GM12878 (cell line): ENCODE results near the gene NAV2. TPM values are rescaled to one million over a fixed set of nuclear protein-coding genes. Genes with fewer than 3 reads are reported as not detected.

Experiments used
- ATF7 ChIP-seq: fragments of 450-650 bp; IDR thresholded peaks from 2 replicates; pipeline ENCODE4 v1.6.1; 2016; ENCODE audit warnings: low read depth, mild to moderate bottlenecking
- E4F1 ChIP-seq: fragments of 450-650 bp; IDR thresholded peaks from 2 replicates; pipeline ENCODE4 v1.6.1; 2018; ENCODE audit warnings: borderline replicate concordance, mild to moderate bottlenecking; ENCODE audit not compliant: partially characterized antibody
- EED ChIP-seq: sonication (generic); IDR thresholded peaks from 2 replicates; pipeline ENCODE4 v1.6.1; 2016; ENCODE audit warnings: antibody characterized with exemption, low read depth
- EP300 ChIP-seq, 2 experiments: fragments of 150-350 bp in 1 of 2; IDR thresholded peaks; 2 replicates each; pipeline ENCODE4 v1.6.1; 2011 to 2012; ENCODE audit warnings: low read depth in 2 of 2, low read length in 2 of 2, borderline replicate concordance in 1 of 2, improper control_type of control experiment in 1 of 2, inconsistent platforms in 1 of 2; ENCODE audit not compliant: control insufficient read depth in 1 of 2
- LARP7 ChIP-seq: fragments of 450-650 bp; IDR thresholded peaks from 2 replicates; pipeline ENCODE4 v1.6.1; 2017; ENCODE audit warnings: mild to moderate bottlenecking
- MXI1 ChIP-seq: fragments of 150-350 bp; IDR thresholded peaks from 2 replicates; pipeline ENCODE4 v1.6.1; 2011; ENCODE audit warnings: low read depth, mild to moderate bottlenecking, inconsistent platforms, low read length, improper control_type of control experiment
- NFXL1 ChIP-seq: fragments of 450-650 bp; IDR thresholded peaks from 2 replicates; pipeline ENCODE4 v1.6.1; 2017; ENCODE audit warnings: antibody characterized with exemption, mild to moderate bottlenecking, borderline replicate concordance
- POLR2AphosphoS2 ChIP-seq: IDR thresholded peaks from 2 replicates; pipeline ENCODE4 v1.6.1; 2011; ENCODE audit warnings: low read depth, mild to moderate bottlenecking, low read length, improper control_type of control experiment, moderate library complexity
- SREBF2 ChIP-seq: IDR thresholded peaks from 2 replicates; pipeline ENCODE4 v1.6.1; 2012; ENCODE audit warnings: mild to moderate bottlenecking, low read length
- TCF12 ChIP-seq: IDR thresholded peaks from 2 replicates; pipeline ENCODE4 v1.6.1; 2011; ENCODE audit warnings: low read depth, mild to moderate bottlenecking, low read length
- ZBTB40 ChIP-seq: fragments of 450-650 bp; IDR thresholded peaks from 2 replicates; pipeline ENCODE4 v1.6.1; 2016; ENCODE audit warnings: mild to moderate bottlenecking, moderate library complexity, borderline replicate concordance
- ZNF687 ChIP-seq: fragments of 450-650 bp; IDR thresholded peaks from 2 replicates; pipeline ENCODE4 v1.6.1; 2017; ENCODE audit warnings: mild to moderate bottlenecking, moderate library complexity
- polyA plus RNA-seq, 11 experiments: library from polyadenylated mRNA; depleted of rRNA in 4 of 11; unstranded in 6 of 11; stranded (reverse) in 5 of 11; fragments of >200 nt; fragmentation: Nextera tagmentation in 4 of 11; fragmentation: Illumina TruSeq in 1 of 11; extraction: Ambion mirVana in 4 of 11; extraction: Trizol in 1 of 11; gene quantifications; 1 replicate in 1 of 11; 2 replicates in 10 of 11; pipeline versions ENCODE4 v1.2.1 to v1.2.3, GENCODE V29; 2011 to 2016; ENCODE audit warnings: inconsistent platforms in 2 of 11, missing spikeins in 2 of 11, low read depth in 1 of 11
- total RNA-seq, 4 experiments: library from RNA; depleted of rRNA in 3 of 4; stranded (reverse); fragments of >200 nt in 3 of 4; fragmentation: Illumina TruSeq in 1 of 4; extraction: Trizol in 1 of 4; gene quantifications; 2 replicates each; pipeline versions ENCODE4 v1.2.1 to v1.2.3, GENCODE V29; 2013 to 2021
- TF ChIP-seq, protein P1 (sequence below): IDR thresholded peaks from 2 replicates; pipeline ENCODE4 v1.6.1; 2011; ENCODE audit warnings: low read depth, mild to moderate bottlenecking, low read length, moderate library complexity, borderline replicate concordance; ENCODE audit errors: extremely low read depth

The NAV2 gene
- total and polyA plus RNA-seq, 10 of the 15 experiments (the other 5 are each of a cell fraction or from before 2014, with no cell fraction given) = 0.35 to 6.1 (median 1.1) TPM

- TF ChIP-seq ZNF687 (no peak), POLR2AphosphoS2 (no peak), LARP7 (no peak), SREBF2 (no peak), EED (no peak), TCF12 (no peak), MXI1 (no peak), E4F1 (no peak), NFXL1 (no peak), EP300 (IDR thresholded peaks at IDR 0.05; ENCODE audit: borderline replicate concordance in 1 of 2, control insufficient read depth in 1 of 2, low read depth in 2 of 2, low read length in 2 of 2) (0 out of 4 replicates have a peak, but pooled peaks of 1 of the 2 experiments have one; percentile 10), ATF7 (peak; percentile 37; the same call in 1 of the 2 replicates), ZBTB40 (no peak)
- TF ChIP-seq, protein P1, sequence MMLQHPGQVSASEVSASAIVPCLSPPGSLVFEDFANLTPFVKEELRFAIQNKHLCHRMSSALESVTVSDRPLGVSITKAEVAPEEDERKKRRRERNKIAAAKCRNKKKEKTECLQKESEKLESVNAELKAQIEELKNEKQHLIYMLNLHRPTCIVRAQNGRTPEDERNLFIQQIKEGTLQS = no peak
These were observed 266.3 kb downstream of the NAV2 start (continued) for GRCh38 chr11:19978668-19979518.
